GM23338 (cell line): Measurements from ENCODE around the gene WFDC9. TPM values are rescaled to one million over a fixed set of nuclear protein-coding genes. Genes with fewer than 3 reads are reported as not detected.

ENCODE experiments used
- ATAC-seq: fragments of 200-7000 bp; cut with Tn5 transposase; 3 replicates; pipeline ENCODE4 v1.9.1; 2020
- DNase-seq: peaks from one replicate; pipeline ENCODE4 v3.0.0-alpha.2; 2015; ENCODE audit warnings: low spot score
- H2AFZ ChIP-seq: fragments of 200-600 bp; sonication (generic); 2 replicates; pipeline ENCODE4 v1.8.0; 2016; ENCODE audit warnings: antibody characterized with exemption, mild to moderate bottlenecking, moderate library complexity
- H3F3A ChIP-seq: fragments of 200-600 bp; sonication (generic); replicated peaks from 2 replicates; pipeline ENCODE4 v1.8.0; 2017; ENCODE audit warnings: antibody characterized with exemption, mixed run types, low read depth
- H3K27ac ChIP-seq: fragments of 200-600 bp; sonication (generic); 2 replicates; pipeline ENCODE4 v1.6.1; 2016; ENCODE audit warnings: low read depth
- H3K27me3 ChIP-seq: fragments of 200-600 bp; sonication (generic); 2 replicates; pipeline ENCODE4 v1.8.0; 2016; ENCODE audit warnings: mild to moderate bottlenecking, mixed run types, moderate library complexity; ENCODE audit not compliant: insufficient read depth
- H3K36me3 ChIP-seq: fragments of 200-600 bp; sonication (generic); 2 replicates; pipeline ENCODE4 v1.8.0; 2016; ENCODE audit warnings: mild to moderate bottlenecking; ENCODE audit not compliant: insufficient read depth
- H3K4me1 ChIP-seq: fragments of 200-600 bp; sonication (generic); 2 replicates; pipeline ENCODE4 v1.8.0; 2016; ENCODE audit warnings: mild to moderate bottlenecking, moderate library complexity; ENCODE audit not compliant: insufficient read depth
- H3K4me2 ChIP-seq: fragments of 200-600 bp; sonication (generic); 2 replicates; pipeline ENCODE4 v1.7.1; 2017; ENCODE audit warnings: mixed run types
- H3K4me3 ChIP-seq: fragments of 200-600 bp; sonication (generic); 2 replicates; pipeline ENCODE4 v1.6.1; 2016; ENCODE audit warnings: mixed run types
- H3K79me2 ChIP-seq: fragments of 200-600 bp; sonication (generic); replicated peaks from 2 replicates; pipeline ENCODE4 v1.8.0; 2017; ENCODE audit warnings: mild to moderate bottlenecking; ENCODE audit not compliant: insufficient read depth
- H3K9me2 ChIP-seq: fragments of 200-600 bp; sonication (generic); 2 replicates; pipeline ENCODE4 v1.8.0; 2017; ENCODE audit not compliant: insufficient read depth
- H4K20me1 ChIP-seq: fragments of 200-600 bp; sonication (generic); replicated peaks from 2 replicates; pipeline ENCODE4 v1.8.0; 2017; ENCODE audit warnings: mild to moderate bottlenecking; ENCODE audit not compliant: insufficient read depth
- H3K27ac Mint-ChIP-seq: 2 replicates; pipeline ENCODE4 v1.8.0; 2020; ENCODE audit warnings: inconsistent platforms, mild to moderate bottlenecking, moderate library complexity, mixed read lengths
- H3K27me3 Mint-ChIP-seq: 3 replicates; pipeline ENCODE4 v1.8.0; 2022; ENCODE audit warnings: low read depth, mild to moderate bottlenecking, moderate library complexity, mixed read lengths, inconsistent platforms; ENCODE audit not compliant: insufficient read depth, poor library complexity
- H3K36me3 Mint-ChIP-seq: 3 replicates; pipeline ENCODE4 v1.8.0; 2021; ENCODE audit warnings: low read depth, mild to moderate bottlenecking, inconsistent platforms, moderate library complexity, mixed read lengths
- H3K4me1 Mint-ChIP-seq: 3 replicates; pipeline ENCODE4 v1.8.0; 2020; ENCODE audit warnings: mild to moderate bottlenecking, inconsistent platforms, mixed read lengths
- H3K4me3 Mint-ChIP-seq: 3 replicates; pipeline ENCODE4 v1.8.0; 2021; ENCODE audit warnings: moderate library complexity, mild to moderate bottlenecking, inconsistent platforms, mixed read lengths
- H3K9me3 Mint-ChIP-seq: 3 replicates; pipeline ENCODE4 v1.8.0; 2020; ENCODE audit warnings: moderate library complexity, mild to moderate bottlenecking, inconsistent platforms, mixed read lengths
- CREB1 ChIP-seq: fragments of 250-450 bp; sonication (Bioruptor Pico); IDR thresholded peaks from 2 replicates; pipeline ENCODE4 v1.5.0; 2020; ENCODE audit warnings: low read depth, mild to moderate bottlenecking, moderate library complexity
- EZH2 ChIP-seq: fragments of 200-600 bp; sonication (generic); IDR thresholded peaks from one replicate; pipeline ENCODE4 v1.8.0; 2017; ENCODE audit warnings: antibody characterized with exemption, mild to moderate bottlenecking, low read depth; ENCODE audit not compliant: unreplicated experiment
- EZH2phosphoT487 ChIP-seq: fragments of 200-600 bp; sonication (generic); IDR thresholded peaks from one replicate; pipeline ENCODE4 v1.8.1; 2018; ENCODE audit warnings: antibody characterized with exemption; ENCODE audit not compliant: unreplicated experiment
- JUNB ChIP-seq: IDR thresholded peaks from one replicate; pipeline ENCODE4 v1.6.1; 2016; ENCODE audit warnings: antibody characterized with exemption; ENCODE audit not compliant: unreplicated experiment
- NANOG ChIP-seq: IDR thresholded peaks from 2 replicates; pipeline ENCODE4 v1.6.1; 2016; ENCODE audit warnings: antibody characterized with exemption, borderline replicate concordance
- POLR2AphosphoS5 ChIP-seq: IDR thresholded peaks from 2 replicates; pipeline ENCODE4 v1.6.1; 2016; ENCODE audit warnings: antibody characterized with exemption, low read depth
- STAT1 ChIP-seq: IDR thresholded peaks from one replicate; pipeline ENCODE4 v1.6.1; 2016; ENCODE audit warnings: antibody characterized with exemption; ENCODE audit not compliant: unreplicated experiment
- ZNF114 ChIP-seq: fragments of 250-450 bp; sonication (Bioruptor Pico); IDR thresholded peaks from 2 replicates; pipeline ENCODE4 v1.5.0; 2020; ENCODE audit warnings: mild to moderate bottlenecking, moderate library complexity
- long read RNA-seq: library from polyadenylated mRNA; unstranded; transcript quantifications from one replicate; pipeline ENCODE4 v2.0.0, GENCODE V29; 2020; ENCODE audit not compliant: unreplicated experiment
- polyA plus RNA-seq: library from polyadenylated mRNA; unstranded; fragments of >200 nt; fragmentation: Nextera tagmentation; extraction: Ambion mirVana; gene quantifications from 2 replicates; pipeline ENCODE4 v1.2.1, GENCODE V29; 2016
- total RNA-seq: library from RNA; depleted of rRNA; stranded (reverse); fragments of >200 nt; shearing (Covaris generic); gene quantifications from 2 replicates; pipeline ENCODE4 v1.2.3, GENCODE V29; 2014; rRNA removed
- TF ChIP-seq, protein P1 (sequence below): IDR thresholded peaks from 2 replicates; pipeline ENCODE4 v1.6.1; 2016; ENCODE audit warnings: antibody characterized with exemption
- TF ChIP-seq, protein P2 (sequence below), 2 experiments: fragments of 200-600 bp in 1 of 2; sonication (generic) in 1 of 2; conservative IDR thresholded peaks; 2 replicates each; pipeline versions ENCODE4 v1.5.1 to v1.6.1; 2016 to 2017; ENCODE audit warnings: antibody characterized with exemption in 2 of 2, low read depth in 2 of 2, mild to moderate bottlenecking in 2 of 2, moderate library complexity in 1 of 2

WFDC9 gene
- total RNA-seq, result not detected in 2 replicates
- polyA plus RNA-seq, result not detected in 2 replicates
- long read RNA-seq, result 0 reads

- Mint-ChIP-seq H3K4me3 (no peak within 1 kb of the TSS), H3K9me3 (no peaks in the 10 kb centered on the region), H3K27me3 (peaks cover 3% of the 10 kb centered on the region), H3K4me1 (peaks cover 2% of the 10 kb centered on the region; the same call in 2 of the 3 replicates), H3K36me3 (no peaks in the 10 kb centered on the region; the same call in 2 of the 3 replicates), H3K27ac (no peak within 1 kb of the TSS)
- no peak within 1 kb of the TSS; the same call in 1 of the 2 replicates for H2AFZ ChIP-seq
- H3F3A ChIP-seq, result no peaks in the 10 kb centered on the region
- DNase-seq, result no peak
- no peaks in the 10 kb centered on the region for H3K36me3 ChIP-seq
- no peak within 1 kb of the TSS for H3K4me3 ChIP-seq
- H3K4me1 ChIP-seq, result no peaks in the 10 kb centered on the region
- H4K20me1 ChIP-seq, result no peaks in the 10 kb centered on the region
- no peaks in the 10 kb centered on the region for H3K27me3 ChIP-seq
- H3K27ac ChIP-seq, result no peak within 1 kb of the TSS
- H3K4me2 ChIP-seq, result no peak within 1 kb of the TSS
- no peak for TF ChIP-seq ZNF114 (CRISPR knock-in tag)
- no peak for TF ChIP-seq STAT1
- TF ChIP-seq, protein P1, sequence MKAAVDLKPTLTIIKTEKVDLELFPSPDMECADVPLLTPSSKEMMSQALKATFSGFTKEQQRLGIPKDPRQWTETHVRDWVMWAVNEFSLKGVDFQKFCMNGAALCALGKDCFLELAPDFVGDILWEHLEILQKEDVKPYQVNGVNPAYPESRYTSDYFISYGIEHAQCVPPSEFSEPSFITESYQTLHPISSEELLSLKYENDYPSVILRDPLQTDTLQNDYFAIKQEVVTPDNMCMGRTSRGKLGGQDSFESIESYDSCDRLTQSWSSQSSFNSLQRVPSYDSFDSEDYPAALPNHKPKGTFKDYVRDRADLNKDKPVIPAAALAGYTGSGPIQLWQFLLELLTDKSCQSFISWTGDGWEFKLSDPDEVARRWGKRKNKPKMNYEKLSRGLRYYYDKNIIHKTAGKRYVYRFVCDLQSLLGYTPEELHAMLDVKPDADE, result no peak
- no peak for TF ChIP-seq CREB1 (CRISPR knock-in tag)
- TF ChIP-seq, protein P2, sequence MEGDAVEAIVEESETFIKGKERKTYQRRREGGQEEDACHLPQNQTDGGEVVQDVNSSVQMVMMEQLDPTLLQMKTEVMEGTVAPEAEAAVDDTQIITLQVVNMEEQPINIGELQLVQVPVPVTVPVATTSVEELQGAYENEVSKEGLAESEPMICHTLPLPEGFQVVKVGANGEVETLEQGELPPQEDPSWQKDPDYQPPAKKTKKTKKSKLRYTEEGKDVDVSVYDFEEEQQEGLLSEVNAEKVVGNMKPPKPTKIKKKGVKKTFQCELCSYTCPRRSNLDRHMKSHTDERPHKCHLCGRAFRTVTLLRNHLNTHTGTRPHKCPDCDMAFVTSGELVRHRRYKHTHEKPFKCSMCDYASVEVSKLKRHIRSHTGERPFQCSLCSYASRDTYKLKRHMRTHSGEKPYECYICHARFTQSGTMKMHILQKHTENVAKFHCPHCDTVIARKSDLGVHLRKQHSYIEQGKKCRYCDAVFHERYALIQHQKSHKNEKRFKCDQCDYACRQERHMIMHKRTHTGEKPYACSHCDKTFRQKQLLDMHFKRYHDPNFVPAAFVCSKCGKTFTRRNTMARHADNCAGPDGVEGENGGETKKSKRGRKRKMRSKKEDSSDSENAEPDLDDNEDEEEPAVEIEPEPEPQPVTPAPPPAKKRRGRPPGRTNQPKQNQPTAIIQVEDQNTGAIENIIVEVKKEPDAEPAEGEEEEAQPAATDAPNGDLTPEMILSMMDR (conservative IDR thresholded peaks at IDR 0.05; ENCODE audit: low read depth in 2 of 2), result no peak
- no peak for TF ChIP-seq POLR2AphosphoS5
- no peak for TF ChIP-seq JUNB
- H3K79me2 ChIP-seq, result no peaks in the 10 kb centered on the region
- no peak for ATAC-seq
- peaks cover 15% of the 10 kb centered on the region for H3K9me2 ChIP-seq
These were observed at the start of gene WFDC9 for GRCh38 chr20:45631184-45631583. WFDC9 (minus strand) TSS chr20:45631284; CDS start chr20:45610181, 21,103 bp downstream.

DNA sequence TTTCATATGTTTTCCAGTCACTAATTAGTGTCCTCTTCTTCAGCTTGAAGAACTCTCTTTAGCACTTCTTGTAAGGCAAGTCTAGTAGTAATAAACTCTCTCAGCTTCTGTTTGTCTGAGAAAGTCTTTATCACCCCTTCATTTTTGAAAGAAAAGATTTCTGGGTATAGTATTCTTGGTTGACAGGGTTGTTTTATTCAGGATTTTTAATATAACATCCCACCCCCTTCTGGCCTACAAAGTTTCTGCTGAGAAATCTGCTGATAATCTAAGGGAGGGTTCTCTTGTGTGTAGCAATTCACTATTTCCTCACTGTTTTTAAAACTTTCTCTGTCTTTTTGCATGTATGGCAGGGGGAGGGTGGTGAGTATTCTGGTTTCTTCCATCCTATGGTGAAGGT lies 48.6 kb upstream of the WFDC9 start:
- peaks cover 16% of the 10 kb centered on the region; the same call in 2 of the 3 replicates for H3K36me3 Mint-ChIP-seq
- H3K9me2 ChIP-seq, result peaks cover 8% of the 10 kb centered on the region
- ATAC-seq (no peak), DNase-seq (no peak)
- H2AFZ ChIP-seq, result no peak overlapping the region
- H3K27ac ChIP-seq, result no peak overlapping the region
- H3K79me2 ChIP-seq, result no peaks in the 10 kb centered on the region
- peaks cover 13% of the 10 kb centered on the region for H3K27me3 Mint-ChIP-seq
- no peak overlapping the region for H3K4me2 ChIP-seq
- H3K36me3 ChIP-seq, result peaks cover 21% of the 10 kb centered on the region
- H3K27me3 ChIP-seq, result no peaks in the 10 kb centered on the region
- H3K4me3 ChIP-seq, result no peak overlapping the region
- H3F3A ChIP-seq, result no peaks in the 10 kb centered on the region
- H3K27ac Mint-ChIP-seq, result no peak overlapping the region
- H3K9me3 Mint-ChIP-seq, result peaks cover 21% of the 10 kb centered on the region
- H3K4me3 Mint-ChIP-seq, result no peak overlapping the region
- no peaks in the 10 kb centered on the region for H4K20me1 ChIP-seq
- no peak for TF ChIP-seq CREB1 (CRISPR knock-in tag)
- TF ChIP-seq STAT1, result no peak
- no peak for TF ChIP-seq EZH2
- no peak for TF ChIP-seq NANOG
- no peak for TF ChIP-seq JUNB
- no peak for TF ChIP-seq EZH2phosphoT487
- TF ChIP-seq POLR2AphosphoS5, result no peak
- H3K4me1 Mint-ChIP-seq, result no peaks in the 10 kb centered on the region
- no peaks in the 10 kb centered on the region for H3K4me1 ChIP-seq
